Frontal cortex (tissue), 4 donors: ENCODE data around the gene EIF4E1B. TPM values are rescaled to one million over a fixed set of nuclear protein-coding genes. Genes with fewer than 3 reads are reported as not detected.

Experiments
- DNase-seq, 2 donors: peaks; one replicate each; pipeline ENCODE4 v3.0.0; 2012; ENCODE audit warnings: low spot score in 2 of 2
- FAIRE-seq: peaks from 2 replicates; lab custom pipeline; 2012; peaks lifted over from hg19 to GRCh38; lab: Jason Lieb, UNC
- total RNA-seq: library from RNA; depleted of rRNA; stranded (reverse); fragments of >200 nt; gene quantifications from one replicate; pipeline ENCODE4 v1.2.3, GENCODE V29; 2014
- donor health status: control.
- donor health status: control.
- donor health status: control.

The EIF4E1B gene
- total RNA-seq, 1 donor from 2014 or later: under 0.01 TPM

GRCh38 chr5:176643491-176644219 lies 13.2 kb downstream of the EIF4E1B start:
- FAIRE-seq (no peak), DNase-seq (no peak)

GRCh38 chr5:176644294-176644693 lies 13.8 kb downstream of the EIF4E1B start:
- no peak for FAIRE-seq
- DNase-seq: no peak

- no peak for FAIRE-seq
Measured at GRCh38 chr5:176644878-176645670, 14.6 kb downstream of the EIF4E1B start.

GRCh38 chr5:176646049-176646706 lies 15.7 kb downstream of the EIF4E1B start:
- FAIRE-seq: no peak
- no peak for DNase-seq

More at GRCh38 chr5:176644878-176645670, 14.6 kb downstream of the EIF4E1B start:
- peak in 1 of 2 donors; percentile 52 for DNase-seq

- no peak for FAIRE-seq
Measured at GRCh38 chr5:176646707-176647029, 16.2 kb downstream of the EIF4E1B start.

GRCh38 chr5:176647030-176647842 lies 16.8 kb downstream of the EIF4E1B start, which contains the start of gene TSPAN17:
Gene TSPAN17, plus strand, starts transcription at chr5:176647484. Its CDS starts 132 bp downstream, at chr5:176647616.
- peak; percentile 73 for FAIRE-seq
- peak; percentile 99 to 100 for DNase-seq

More at GRCh38 chr5:176646707-176647029, 16.2 kb downstream of the EIF4E1B start:
- peak in 1 of 2 donors; percentile 46 for DNase-seq

GRCh38 chr5:176647843-176648473 lies 17.5 kb downstream of the EIF4E1B start:
- FAIRE-seq (no peak), DNase-seq (no peak)

GRCh38 chr5:176648474-176649194 lies 18.2 kb downstream of the EIF4E1B start:
- FAIRE-seq (no peak), DNase-seq (no peak)

- FAIRE-seq (no peak), DNase-seq (no peak)
Measured at GRCh38 chr5:176650354-176650884, 19.9 kb downstream of the EIF4E1B start.

GRCh38 chr5:176651472-176651980 lies 21.1 kb downstream of the EIF4E1B start:
- FAIRE-seq (no peak), DNase-seq (no peak)

- DNase-seq (peak; percentile 43 to 69), FAIRE-seq (no peak)
Measured at GRCh38 chr5:176652136-176652535, 21.7 kb downstream of the EIF4E1B start.

GRCh38 chr5:176653401-176654385 lies 23.2 kb downstream of the EIF4E1B start:
- FAIRE-seq (no peak), DNase-seq (no peak)

GRCh38 chr5:176654856-176655255 lies 24.4 kb downstream of the EIF4E1B start:
- no peak for DNase-seq
- FAIRE-seq: no peak

- FAIRE-seq (no peak), DNase-seq (no peak)
Measured at GRCh38 chr5:176656467-176656990, 26.1 kb downstream of the EIF4E1B start.

- DNase-seq (peak; percentile 44 to 77), FAIRE-seq (no peak)
Measured at GRCh38 chr5:176658007-176658599, 27.6 kb downstream of the EIF4E1B start.

- FAIRE-seq (no peak), DNase-seq (no peak)
Measured at GRCh38 chr5:176658817-176659511, 28.5 kb downstream of the EIF4E1B start.
